ENCODE measurements around the gene TUG1.

DNA sequence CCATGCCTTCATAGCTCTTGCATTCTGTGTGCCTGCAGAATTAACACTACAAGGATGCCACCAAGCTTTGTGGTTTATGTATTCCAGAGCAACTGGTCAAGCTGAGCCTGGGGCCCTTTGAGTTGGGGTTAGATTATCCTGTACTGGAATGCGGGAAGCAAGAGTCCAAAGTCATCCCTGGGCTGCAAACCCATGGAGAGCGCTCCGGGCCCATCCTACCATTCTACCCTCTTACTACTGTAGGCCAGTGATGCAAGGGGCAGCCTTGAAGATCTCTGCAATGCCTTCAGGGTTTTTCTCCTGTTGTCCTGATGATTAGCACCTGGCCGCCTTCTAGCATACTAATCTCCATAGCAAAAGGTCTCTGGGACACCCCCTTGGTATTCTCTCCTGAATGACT is 51.3 kb downstream of the TUG1 start:
- no peak for TF ChIP-seq POLR2A (IDR thresholded peaks at IDR 0.05; ENCODE audit: low read depth, low read length)
- no peak for TF ChIP-seq POLR2AphosphoS5 (IDR thresholded peaks at IDR 0.05; ENCODE audit: low read depth, low read length)
- no peak for TF ChIP-seq POU2F2 (IDR thresholded peaks at IDR 0.05; ENCODE audit: low read depth, low read length)
- no peak for TF ChIP-seq PAX5 (IDR thresholded peaks at IDR 0.05; ENCODE audit: insufficient read depth, low read length, severe bottlenecking)
- no peak for TF ChIP-seq TAF1 (IDR thresholded peaks at IDR 0.05; ENCODE audit: low read depth, low read length)

All from GM12891 (cell line).